K562 (cell line): Measurements from ENCODE around the gene ZNF17.

ENCODE experiments used
- CHD4 ChIP-seq: fragments of 200-600 bp; sonication (generic); IDR thresholded peaks from 3 replicates; pipeline ENCODE4 v1.6.1; 2012; ENCODE audit warnings: low read depth, mild to moderate bottlenecking, mixed read lengths, low read length, inconsistent platforms; ENCODE audit not compliant: insufficient read depth, insufficient replicate concordance, poor library complexity, severe bottlenecking
- CREB1 ChIP-seq, 2 experiments: sonication (generic) in 1 of 2; formaldehyde crosslinking in 1 of 2; IDR thresholded peaks; 2 replicates each; pipeline versions ENCODE4 v1.6.1 to v1.8.0; 2012 to 2022; ENCODE audit warnings: inconsistent platforms in 1 of 2, mild to moderate bottlenecking in 1 of 2, missing genetic modification reagents in 1 of 2, moderate library complexity in 1 of 2
- EZH2 ChIP-seq: IDR thresholded peaks from 2 replicates; pipeline ENCODE4 v1.6.1; 2012; ENCODE audit warnings: low read depth, mild to moderate bottlenecking, inconsistent platforms, low read length, borderline replicate concordance
- FOXA3 ChIP-seq, 2 experiments: fragments of 450-650 bp in 1 of 2; sonication (generic) in 1 of 2; formaldehyde crosslinking; IDR thresholded peaks in 1 of 2; conservative IDR thresholded peaks in 1 of 2; 2 replicates each; pipeline versions ENCODE4 v1.4.0 to v1.8.0; 2020 to 2022; ENCODE audit warnings: mild to moderate bottlenecking in 2 of 2, missing genetic modification reagents in 1 of 2
- PCBP2 ChIP-seq: fragments of 200-400 bp; formaldehyde crosslinking; IDR thresholded peaks from 2 replicates; pipeline ENCODE4 v1.6.1; 2018; ENCODE audit warnings: low read length, low read depth, mild to moderate bottlenecking, moderate library complexity; ENCODE audit not compliant: poor library complexity, severe bottlenecking
- POLR2A ChIP-seq: fragments of 450-650 bp; conservative IDR thresholded peaks from 2 replicates; pipeline ENCODE4 v1.6.1; 2016
- POLR2AphosphoS5 ChIP-seq: IDR thresholded peaks from 2 replicates; pipeline ENCODE4 v1.6.1; 2011; ENCODE audit warnings: mild to moderate bottlenecking, low read depth, low read length, moderate library complexity; ENCODE audit not compliant: control insufficient read depth, insufficient read depth
- RNF2 ChIP-seq: sonication (generic); IDR thresholded peaks from 2 replicates; pipeline ENCODE4 v1.6.1; 2016
- TF ChIP-seq, protein P1 (sequence below), 3 experiments: IDR thresholded peaks in 2 of 3; conservative IDR thresholded peaks in 1 of 3; 2 replicates each; pipeline ENCODE4 v1.5.1; 2011 to 2012; ENCODE audit warnings: low read length in 3 of 3, mild to moderate bottlenecking in 3 of 3, control low read depth in 2 of 3, improper control_type of control experiment in 1 of 3, inconsistent platforms in 1 of 3, low read depth in 1 of 3, mixed read lengths in 1 of 3, moderate library complexity in 1 of 3; ENCODE audit not compliant: insufficient read depth in 2 of 3
- TF ChIP-seq, protein P2 (sequence below): fragments of 250-450 bp; sonication (Bioruptor Pico); IDR thresholded peaks from 2 replicates; pipeline ENCODE4 v1.9.0; 2021; ENCODE audit warnings: mild to moderate bottlenecking
- TF ChIP-seq, protein P3 (sequence below): fragments of 250-450 bp; sonication (Bioruptor Pico); IDR thresholded peaks from 2 replicates; pipeline ENCODE4 v1.5.0; 2020; ENCODE audit warnings: mild to moderate bottlenecking, borderline replicate concordance
- TF ChIP-seq, protein P4 (sequence below), 2 experiments: fragments of 450-650 bp in 1 of 2; sonication (generic) in 1 of 2; formaldehyde crosslinking in 1 of 2; IDR thresholded peaks in 1 of 2; conservative IDR thresholded peaks in 1 of 2; 2 replicates each; pipeline versions ENCODE4 v1.6.1 to v1.8.1; 2016 to 2023; ENCODE audit warnings: mild to moderate bottlenecking in 2 of 2, moderate library complexity in 2 of 2, inconsistent platforms in 1 of 2, missing genetic modification reagents in 1 of 2
- TF ChIP-seq, protein P5 (sequence below): fragments of 250-450 bp; sonication (Bioruptor Pico); IDR thresholded peaks from 2 replicates; pipeline ENCODE4 v1.4.0; 2020; ENCODE audit warnings: mild to moderate bottlenecking, moderate library complexity

DNA sequence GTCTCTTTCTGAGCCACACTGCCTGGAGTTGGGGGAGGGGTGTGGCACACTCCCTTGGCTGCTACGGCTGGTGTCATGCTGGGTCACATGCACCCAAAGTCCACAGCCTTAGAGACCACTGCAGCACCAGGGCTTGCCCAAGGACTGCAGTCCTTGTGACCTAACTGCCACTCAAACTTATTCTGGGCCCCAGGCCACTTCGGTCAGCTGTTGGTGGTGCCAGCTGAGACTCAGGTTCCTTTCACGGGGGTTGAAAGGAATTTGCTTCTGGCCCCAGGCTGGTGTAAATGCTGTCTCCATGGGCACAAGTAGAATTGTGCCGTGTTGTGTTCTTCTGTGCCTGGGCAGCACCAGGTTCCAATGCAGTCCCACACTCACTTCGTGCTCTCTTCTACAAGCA lies 55.5 kb downstream of the ZNF17 start:
- TF ChIP-seq, protein P1, sequence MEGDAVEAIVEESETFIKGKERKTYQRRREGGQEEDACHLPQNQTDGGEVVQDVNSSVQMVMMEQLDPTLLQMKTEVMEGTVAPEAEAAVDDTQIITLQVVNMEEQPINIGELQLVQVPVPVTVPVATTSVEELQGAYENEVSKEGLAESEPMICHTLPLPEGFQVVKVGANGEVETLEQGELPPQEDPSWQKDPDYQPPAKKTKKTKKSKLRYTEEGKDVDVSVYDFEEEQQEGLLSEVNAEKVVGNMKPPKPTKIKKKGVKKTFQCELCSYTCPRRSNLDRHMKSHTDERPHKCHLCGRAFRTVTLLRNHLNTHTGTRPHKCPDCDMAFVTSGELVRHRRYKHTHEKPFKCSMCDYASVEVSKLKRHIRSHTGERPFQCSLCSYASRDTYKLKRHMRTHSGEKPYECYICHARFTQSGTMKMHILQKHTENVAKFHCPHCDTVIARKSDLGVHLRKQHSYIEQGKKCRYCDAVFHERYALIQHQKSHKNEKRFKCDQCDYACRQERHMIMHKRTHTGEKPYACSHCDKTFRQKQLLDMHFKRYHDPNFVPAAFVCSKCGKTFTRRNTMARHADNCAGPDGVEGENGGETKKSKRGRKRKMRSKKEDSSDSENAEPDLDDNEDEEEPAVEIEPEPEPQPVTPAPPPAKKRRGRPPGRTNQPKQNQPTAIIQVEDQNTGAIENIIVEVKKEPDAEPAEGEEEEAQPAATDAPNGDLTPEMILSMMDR (IDR thresholded peaks at IDR 0.05 in 2 of 3, conservative IDR thresholded peaks at IDR 0.05 in 1 of 3; ENCODE audit: insufficient read depth in 2 of 3, low read depth in 1 of 3, low read length in 3 of 3): no peak
- TF ChIP-seq EZH2 (no peak), FOXA3 (CRISPR knock-in tag; conservative IDR thresholded peaks at IDR 0.05 in 1 of 2, IDR thresholded peaks at IDR 0.05 in 1 of 2) (no peak), PCBP2 (no peak), POLR2A (no peak), CHD4 (no peak), RNF2 (no peak), CREB1 (IDR thresholded peaks at IDR 0.05) (no peak), CREB1 (CRISPR knock-in tag; IDR thresholded peaks at IDR 0.05) (no peak), POLR2AphosphoS5 (no peak)
- TF ChIP-seq, protein P2, sequence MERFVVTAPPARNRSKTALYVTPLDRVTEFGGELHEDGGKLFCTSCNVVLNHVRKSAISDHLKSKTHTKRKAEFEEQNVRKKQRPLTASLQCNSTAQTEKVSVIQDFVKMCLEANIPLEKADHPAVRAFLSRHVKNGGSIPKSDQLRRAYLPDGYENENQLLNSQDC (CRISPR knock-in tag): no peak
- TF ChIP-seq, protein P3, sequence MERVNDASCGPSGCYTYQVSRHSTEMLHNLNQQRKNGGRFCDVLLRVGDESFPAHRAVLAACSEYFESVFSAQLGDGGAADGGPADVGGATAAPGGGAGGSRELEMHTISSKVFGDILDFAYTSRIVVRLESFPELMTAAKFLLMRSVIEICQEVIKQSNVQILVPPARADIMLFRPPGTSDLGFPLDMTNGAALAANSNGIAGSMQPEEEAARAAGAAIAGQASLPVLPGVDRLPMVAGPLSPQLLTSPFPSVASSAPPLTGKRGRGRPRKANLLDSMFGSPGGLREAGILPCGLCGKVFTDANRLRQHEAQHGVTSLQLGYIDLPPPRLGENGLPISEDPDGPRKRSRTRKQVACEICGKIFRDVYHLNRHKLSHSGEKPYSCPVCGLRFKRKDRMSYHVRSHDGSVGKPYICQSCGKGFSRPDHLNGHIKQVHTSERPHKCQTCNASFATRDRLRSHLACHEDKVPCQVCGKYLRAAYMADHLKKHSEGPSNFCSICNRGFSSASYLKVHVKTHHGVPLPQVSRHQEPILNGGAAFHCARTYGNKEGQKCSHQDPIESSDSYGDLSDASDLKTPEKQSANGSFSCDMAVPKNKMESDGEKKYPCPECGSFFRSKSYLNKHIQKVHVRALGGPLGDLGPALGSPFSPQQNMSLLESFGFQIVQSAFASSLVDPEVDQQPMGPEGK (CRISPR knock-in tag): no peak
- TF ChIP-seq, protein P4, sequence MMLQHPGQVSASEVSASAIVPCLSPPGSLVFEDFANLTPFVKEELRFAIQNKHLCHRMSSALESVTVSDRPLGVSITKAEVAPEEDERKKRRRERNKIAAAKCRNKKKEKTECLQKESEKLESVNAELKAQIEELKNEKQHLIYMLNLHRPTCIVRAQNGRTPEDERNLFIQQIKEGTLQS (IDR thresholded peaks at IDR 0.05): no peak
- TF ChIP-seq, protein P4 (CRISPR knock-in tag; conservative IDR thresholded peaks at IDR 0.05): no peak
- TF ChIP-seq, protein P5, sequence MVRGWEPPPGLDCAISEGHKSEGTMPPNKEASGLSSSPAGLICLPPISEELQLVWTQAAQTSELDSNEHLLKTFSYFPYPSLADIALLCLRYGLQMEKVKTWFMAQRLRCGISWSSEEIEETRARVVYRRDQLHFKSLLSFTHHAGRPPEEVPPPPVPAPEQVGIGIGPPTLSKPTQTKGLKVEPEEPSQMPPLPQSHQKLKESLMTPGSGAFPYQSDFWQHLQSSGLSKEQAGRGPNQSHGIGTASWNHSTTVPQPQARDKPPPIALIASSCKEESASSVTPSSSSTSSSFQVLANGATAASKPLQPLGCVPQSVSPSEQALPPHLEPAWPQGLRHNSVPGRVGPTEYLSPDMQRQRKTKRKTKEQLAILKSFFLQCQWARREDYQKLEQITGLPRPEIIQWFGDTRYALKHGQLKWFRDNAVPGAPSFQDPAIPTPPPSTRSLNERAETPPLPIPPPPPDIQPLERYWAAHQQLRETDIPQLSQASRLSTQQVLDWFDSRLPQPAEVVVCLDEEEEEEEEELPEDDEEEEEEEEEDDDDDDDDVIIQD (CRISPR knock-in tag): no peak
